T-helper 1 cell treated with Interleukin-12 subunit alpha and Interleukin-12 subunit beta and Interleukin-4 antibody, amounts not matched to agents 30 ng/mL and 1 ng/mL, for 36 hours (primary cell): ENCODE results near the gene ARHGAP26. TPM values are rescaled to one million over a fixed set of nuclear protein-coding genes. Genes with fewer than 3 reads are reported as not detected.

Source experiments
- intact Hi-C: fragments of 100-400 bp; cut with micrococcal nuclease; formaldehyde crosslinking; loops from one replicate; pipeline ENCODE4 v1.15.1; 2024
- total RNA-seq: library from RNA; stranded (reverse); gene quantifications from 2 replicates; pipeline ENCODE4 v1.2.3, GENCODE V29; 2022

ARHGAP26 gene
- total RNA-seq, 1 donor from 2014 or later: 31.8 TPM

DNA sequence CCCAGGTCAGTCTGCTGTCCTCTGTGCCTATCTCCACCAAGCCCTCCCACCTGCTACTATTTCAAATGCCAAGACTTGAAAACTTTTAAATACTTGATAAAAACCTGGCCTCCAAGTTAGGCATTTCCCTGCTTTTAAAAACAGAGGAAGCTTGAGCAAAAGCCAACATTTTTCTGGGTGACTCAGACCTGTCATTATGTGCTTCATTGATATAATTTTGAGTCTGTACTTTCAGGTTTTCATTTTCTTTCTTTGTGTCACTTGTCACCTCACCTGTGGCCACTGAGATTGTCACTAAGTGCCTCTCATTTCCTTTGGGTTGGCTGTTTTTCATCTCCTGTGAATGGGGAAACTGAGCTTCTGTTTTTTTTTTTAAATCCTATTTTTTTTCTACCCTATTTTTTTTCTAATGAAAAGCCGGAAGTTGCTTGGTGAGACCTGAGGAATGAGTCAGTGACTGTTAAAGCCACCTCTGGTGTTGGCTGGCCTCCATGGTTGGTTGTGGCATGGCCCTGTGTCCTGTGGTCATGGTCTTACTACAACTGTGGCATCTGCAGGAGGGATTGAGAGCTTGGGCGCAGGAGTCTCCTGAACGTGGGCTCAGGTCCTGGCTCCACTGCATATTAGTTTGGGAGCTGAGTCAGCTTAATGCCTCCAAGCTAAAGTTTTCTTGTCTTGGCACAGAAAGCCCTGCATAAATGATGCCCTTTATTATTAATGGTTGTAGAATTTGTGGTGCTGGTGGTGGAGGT lies 56.7 kb downstream of the ARHGAP26 start:
- intact Hi-C loops: loop anchor here (1.0 kb wide), 1 partner anchor 26 kb away; no protein-coding TSS in a partner anchor

GRCh38 chr5:142827934-142828576 lies 57.9 kb downstream of the ARHGAP26 start:
- intact Hi-C loops: loop anchor here (1.0 kb wide), 1 partner anchor 27 kb away; no protein-coding TSS in a partner anchor

- intact Hi-C loops: no loop called here
These were observed 58.8 kb downstream of the ARHGAP26 start for GRCh38 chr5:142828797-142829535.

DNA sequence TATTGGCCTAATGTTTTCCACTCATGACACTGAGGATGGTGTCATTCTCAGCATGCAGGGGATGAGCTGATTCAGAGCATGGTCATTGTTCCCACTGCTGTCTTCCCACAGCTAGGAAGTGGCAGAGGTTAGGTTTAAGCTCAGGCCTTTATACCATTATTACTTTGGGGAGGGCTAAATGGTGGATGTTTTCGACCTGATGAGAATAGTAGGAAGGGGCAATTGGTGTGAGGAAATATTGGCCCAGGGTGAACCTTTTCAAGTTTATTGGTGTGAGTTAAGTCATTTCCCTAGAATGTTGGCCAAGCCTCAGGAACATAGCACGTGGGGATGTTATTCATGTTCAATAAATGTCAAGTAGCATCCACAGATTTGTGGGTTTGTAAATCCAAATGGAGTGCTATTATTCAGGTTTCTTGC lies 59.6 kb downstream of the ARHGAP26 start:
- intact Hi-C loops: no loop called here

- intact Hi-C loops: no loop called here
These were observed 60.2 kb downstream of the ARHGAP26 start for GRCh38 chr5:142830241-142831008.

DNA sequence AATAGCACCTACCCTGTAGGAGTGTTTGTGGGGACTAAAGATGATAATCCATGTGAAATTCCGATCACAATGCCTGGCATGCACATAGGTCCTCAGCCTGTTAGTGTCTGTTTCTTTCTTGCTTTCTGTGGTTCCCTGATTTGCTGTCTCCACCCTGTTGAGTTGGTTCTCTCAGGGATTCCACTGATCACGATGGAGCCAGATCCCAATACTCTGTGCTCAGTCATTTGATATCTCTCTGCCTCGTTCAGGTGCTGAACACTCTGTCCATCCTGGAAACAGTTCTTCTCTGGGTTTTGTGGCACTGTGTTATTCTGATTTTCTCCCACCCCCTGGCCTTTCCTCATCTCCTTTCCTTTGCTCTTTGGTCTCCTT lies 60.8 kb downstream of the ARHGAP26 start:
- intact Hi-C loops: no loop called here

DNA sequence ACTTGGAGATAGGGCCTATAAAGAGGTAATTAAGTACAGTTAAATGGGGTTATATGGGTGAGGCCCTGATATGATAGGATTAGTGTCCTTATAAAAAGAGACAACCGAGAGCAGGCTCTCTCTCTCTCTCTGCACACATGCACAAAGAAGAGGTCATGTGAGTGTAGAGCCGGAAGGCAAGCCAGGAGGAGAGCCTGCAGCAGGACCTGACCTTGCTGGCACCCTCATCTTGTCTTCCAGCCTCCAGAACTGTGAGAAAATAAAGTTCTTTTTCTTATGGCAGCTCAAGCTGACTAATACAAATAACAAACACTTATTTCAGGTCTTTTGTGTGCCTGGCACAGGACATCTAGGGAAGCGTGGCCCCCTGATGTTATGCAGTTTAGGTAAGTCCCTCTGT lies 62.1 kb downstream of the ARHGAP26 start:
- intact Hi-C loops: no loop called here

- intact Hi-C loops: no loop called here
These were observed 63.6 kb downstream of the ARHGAP26 start for GRCh38 chr5:142833517-142834449.

DNA sequence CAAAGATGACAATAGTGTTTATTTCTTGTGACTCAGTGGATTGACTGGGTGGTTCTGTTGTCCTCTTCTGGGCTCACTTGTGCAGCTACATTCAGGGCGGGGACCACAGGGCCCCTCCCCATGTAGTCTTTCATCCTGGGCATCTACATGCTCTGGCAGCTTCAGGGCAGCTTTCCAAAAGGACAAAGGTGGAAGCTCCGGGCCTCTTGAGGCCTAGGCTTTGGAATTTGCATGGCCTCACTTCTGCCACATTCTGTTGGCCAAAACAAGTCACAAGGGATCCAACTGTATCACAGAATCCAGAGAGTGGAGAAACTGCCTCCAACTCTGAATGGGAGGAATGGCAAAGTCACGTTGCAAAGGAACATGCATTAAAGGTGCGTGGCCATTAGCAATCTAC lies 64.3 kb downstream of the ARHGAP26 start:
- intact Hi-C loops: no loop called here

DNA sequence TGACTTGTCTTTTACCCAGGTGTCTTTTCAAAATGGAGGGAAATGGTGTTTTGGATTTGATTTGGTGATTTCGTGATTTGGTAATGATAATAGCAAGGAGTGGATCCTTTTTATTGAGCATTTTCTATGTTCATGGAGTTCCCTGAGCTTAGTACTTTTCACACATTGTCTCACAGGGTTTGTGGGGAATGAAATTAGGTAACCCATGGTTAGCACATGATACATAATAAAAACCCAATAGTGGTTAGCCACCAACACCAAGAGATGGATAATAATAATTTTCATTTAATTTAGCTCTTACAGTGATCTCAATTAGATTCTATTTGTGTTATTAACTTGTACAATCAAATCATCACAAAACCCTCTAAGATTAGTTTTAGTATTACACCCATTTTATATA lies 65.4 kb downstream of the ARHGAP26 start:
- intact Hi-C loops: no loop called here

DNA sequence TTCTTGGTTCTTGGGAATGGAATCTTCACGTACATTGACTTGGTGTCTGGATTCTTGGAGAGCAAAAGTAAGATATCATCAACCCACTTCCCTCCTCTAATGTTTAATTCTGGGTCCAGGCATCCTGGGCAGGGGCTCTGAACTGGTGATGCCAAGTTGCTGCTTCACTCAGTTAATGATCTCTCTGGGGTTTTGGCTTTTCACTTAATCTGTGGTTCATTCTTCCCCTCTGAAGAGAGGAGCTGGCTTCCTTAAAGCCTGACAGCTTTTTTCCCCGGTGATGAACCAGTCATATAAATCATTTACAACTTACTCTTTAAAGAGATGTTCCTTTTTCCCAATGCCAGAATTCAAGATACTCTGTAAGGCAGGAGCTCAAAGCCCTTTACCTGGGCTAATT lies 65.9 kb downstream of the ARHGAP26 start:
- intact Hi-C loops: no loop called here

DNA sequence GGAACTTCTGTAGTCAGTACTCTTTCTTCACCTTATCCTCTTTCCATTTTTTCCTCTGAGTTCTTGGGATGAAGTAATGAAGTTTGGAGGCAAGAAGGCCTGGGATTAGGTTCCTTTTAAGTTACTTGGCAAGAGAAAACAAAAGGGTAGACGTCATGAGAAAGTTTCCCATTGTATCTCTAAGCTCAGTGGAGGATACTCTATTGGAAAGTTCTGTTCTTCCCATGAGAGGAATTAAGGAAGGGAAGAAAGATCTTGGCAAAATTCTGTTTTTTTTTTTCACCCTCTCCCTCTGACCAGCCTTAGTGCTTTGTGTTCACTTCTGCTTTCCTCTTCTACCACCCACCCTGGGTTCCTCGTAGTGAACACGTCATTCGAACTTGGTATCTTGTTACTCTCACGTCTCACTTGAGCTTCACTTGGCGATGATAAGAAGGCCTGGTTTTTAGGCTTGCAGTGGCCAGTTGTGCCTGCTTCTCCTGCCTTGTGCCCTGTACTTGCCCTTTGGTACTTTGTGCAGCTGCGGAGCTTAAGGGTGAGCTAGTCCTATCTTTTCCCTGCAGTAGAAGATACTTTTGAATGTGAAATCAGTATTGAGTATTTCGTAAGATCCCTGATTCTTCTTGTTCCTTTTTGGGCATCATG lies 67.0 kb downstream of the ARHGAP26 start:
- intact Hi-C loops: no loop called here

DNA sequence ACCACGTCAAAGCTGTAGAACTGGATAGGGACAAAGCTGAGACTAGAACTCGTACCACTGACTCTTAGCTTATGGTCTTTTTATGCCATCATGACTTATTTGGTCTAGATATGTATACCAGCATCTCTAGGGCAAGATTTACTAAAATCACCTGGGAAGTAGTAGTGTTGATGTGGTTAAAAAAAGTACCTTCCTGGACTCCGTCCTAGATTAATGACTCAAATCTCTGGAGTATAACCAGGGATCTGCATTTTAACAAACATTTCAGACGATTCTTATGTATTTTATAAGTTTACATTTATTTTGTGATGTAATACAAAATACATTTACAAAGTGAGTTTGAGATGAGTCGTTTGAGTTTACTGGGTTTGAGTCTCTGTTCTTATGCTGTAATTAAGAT lies 68.7 kb downstream of the ARHGAP26 start:
- intact Hi-C loops: no loop called here

DNA sequence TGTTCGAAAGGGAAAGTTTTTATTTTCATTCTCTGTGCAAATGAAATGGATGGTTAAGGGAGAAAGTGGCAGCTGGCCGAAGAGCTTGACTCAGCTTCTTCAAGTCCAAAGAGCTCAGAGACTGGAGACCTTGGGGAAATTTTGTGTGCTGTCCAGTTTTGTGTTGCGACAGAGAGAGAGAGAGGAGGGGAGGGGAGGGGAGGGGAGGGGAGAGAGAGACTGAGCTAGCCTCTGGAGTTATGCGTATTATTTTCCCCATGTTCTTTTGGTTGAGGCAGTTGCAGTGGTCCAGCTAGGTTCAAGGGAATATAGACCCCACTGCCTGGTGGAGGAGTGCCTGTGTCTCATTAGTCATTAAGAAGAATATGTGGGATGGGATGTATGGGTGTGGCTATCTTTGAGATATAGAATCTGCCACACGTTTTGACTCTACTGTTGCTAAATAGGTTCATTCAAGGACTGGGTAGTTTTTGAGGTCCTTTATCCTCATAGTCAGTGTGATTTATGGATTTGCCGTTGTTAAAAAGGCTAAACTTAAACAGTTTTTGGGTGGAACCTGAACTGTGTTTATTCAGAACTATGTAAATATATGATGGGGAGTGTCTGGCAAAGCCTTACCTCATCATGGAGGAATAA lies 69.7 kb downstream of the ARHGAP26 start:
- intact Hi-C loops: no loop called here

- intact Hi-C loops: no loop called here
These were observed 70.4 kb downstream of the ARHGAP26 start for GRCh38 chr5:142840575-142840974.

DNA sequence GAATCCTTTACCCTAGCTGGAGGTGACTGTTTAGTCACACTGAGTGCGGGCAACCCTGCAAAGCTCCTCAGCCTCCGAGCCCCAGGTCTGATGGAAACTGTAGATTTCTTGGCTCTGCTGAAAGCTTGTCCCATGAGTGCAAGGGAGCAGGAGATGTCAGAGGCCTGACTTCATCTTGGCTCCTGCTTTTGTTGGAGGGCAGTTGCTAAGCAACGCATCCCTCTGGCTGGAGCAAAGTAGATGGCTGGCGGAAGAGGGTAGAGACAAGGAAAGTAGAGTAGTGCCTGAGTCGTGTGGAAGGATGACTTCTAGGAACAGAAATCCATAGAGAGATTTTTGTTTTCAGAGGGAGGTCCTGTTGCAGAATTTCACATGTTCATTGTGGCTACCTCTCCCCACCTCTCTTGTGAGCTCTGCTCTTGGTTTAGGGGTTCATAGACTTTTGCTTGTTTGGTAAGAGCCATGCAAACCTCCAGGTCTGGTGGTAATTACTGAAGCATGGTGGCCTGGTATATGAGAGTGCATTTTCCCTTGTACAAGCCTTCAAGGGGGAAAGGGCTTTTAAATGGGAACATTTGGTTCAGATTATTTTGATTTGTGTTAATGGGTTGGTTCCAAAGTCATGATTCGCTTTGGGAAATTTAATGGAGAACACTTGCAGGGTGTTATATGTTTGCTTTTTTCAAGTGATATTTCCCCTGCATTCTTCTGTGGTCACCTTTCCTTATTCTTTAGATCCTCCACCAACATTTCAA lies 71.5 kb downstream of the ARHGAP26 start:
- intact Hi-C loops: no loop called here

- intact Hi-C loops: no loop called here
These were observed 73.1 kb downstream of the ARHGAP26 start for GRCh38 chr5:142842994-142843905.

- intact Hi-C loops: no loop called here
These were observed 74.7 kb downstream of the ARHGAP26 start for GRCh38 chr5:142844866-142845265.
